ENCODE results near the gene ATXN1. TPM values are rescaled to one million over a fixed set of nuclear protein-coding genes. Genes with fewer than 3 reads are reported as not detected.

The ATXN1 gene
- total and polyA plus RNA-seq, 2 experiments from 2014 or later: 14.2 to 20.1 TPM

- 62 to 64% methylated on average over 3 of the region's 3 CpGs for WGBS, 2 experiments (ENCODE audit: low coverage in 1 of 2, low lambda C conversion rate in 2 of 2, missing lambda C conversion rate in 2 of 2)
- H3K9me3 ChIP-seq (ENCODE audit: low read depth): no peaks in the 10 kb centered on the region
- no peaks in the 10 kb centered on the region for H3K9me2 ChIP-seq (ENCODE audit: insufficient read depth)
- H3K27me3 ChIP-seq (replicated peaks; ENCODE audit: insufficient read depth): no peaks in the 10 kb centered on the region
- H3K9ac ChIP-seq: no peak overlapping the region
- no peaks in the 10 kb centered on the region for H3F3A ChIP-seq (ENCODE audit: insufficient read depth)
- H3K4me2 ChIP-seq (ENCODE audit: unreplicated experiment): no peak overlapping the region
- DNase-seq: no peak
- TF ChIP-seq EZH2phosphoT487 (IDR thresholded peaks at IDR 0.05; ENCODE audit: insufficient read depth, low read depth) (no peak), EZH2 (IDR thresholded peaks at IDR 0.05; ENCODE audit: insufficient read depth, poor library complexity, severe bottlenecking) (no peak)
- no peak overlapping the region for H2AFZ ChIP-seq
- in situ Hi-C loops (cut with MboI): no loop called here
- no peaks in the 10 kb centered on the region for H3K4me1 ChIP-seq (ENCODE audit: insufficient read depth)
- 0 out of 2 replicates have a peak, but pooled peaks cover 5% of the 10 kb centered on the region for H3K79me2 ChIP-seq (ENCODE audit: insufficient read depth)
- H3K4me3 ChIP-seq: no peak overlapping the region
- no peaks in the 10 kb centered on the region for H4K20me1 ChIP-seq (ENCODE audit: insufficient read depth)
- H3K27ac ChIP-seq: no peak overlapping the region
- no peaks in the 10 kb centered on the region for H3K36me3 ChIP-seq (ENCODE audit: low read depth)
Measured at GRCh38 chr6:16374016-16374415, 387.2 kb downstream of the ATXN1 start.

GRCh38 chr6:16372029-16372776 is 389.1 kb downstream of the ATXN1 start:
- Histone ChIP-seq H3K36me3 (ENCODE audit: low read depth) (no peaks in the 10 kb centered on the region), H3K27ac (no peak overlapping the region), H4K20me1 (ENCODE audit: insufficient read depth) (no peaks in the 10 kb centered on the region), H3K9ac (no peak overlapping the region), H3K4me1 (ENCODE audit: insufficient read depth) (no peaks in the 10 kb centered on the region), H3K9me2 (ENCODE audit: insufficient read depth) (no peaks in the 10 kb centered on the region), H3K27me3 (replicated peaks; ENCODE audit: insufficient read depth) (no peaks in the 10 kb centered on the region), H3F3A (ENCODE audit: insufficient read depth) (no peaks in the 10 kb centered on the region), H3K4me2 (ENCODE audit: unreplicated experiment) (no peak overlapping the region), H2AFZ (no peak overlapping the region), H3K4me3 (no peak overlapping the region), H3K79me2 (ENCODE audit: insufficient read depth) (no peaks in the 10 kb centered on the region), H3K9me3 (ENCODE audit: low read depth) (no peaks in the 10 kb centered on the region)
- DNase-seq: no peak
- in situ Hi-C loops (cut with MboI): no loop called here
- TF ChIP-seq EZH2phosphoT487 (IDR thresholded peaks at IDR 0.05; ENCODE audit: insufficient read depth, low read depth) (no peak), EZH2 (IDR thresholded peaks at IDR 0.05; ENCODE audit: insufficient read depth, poor library complexity, severe bottlenecking) (no peak)
- 93% methylated on average over 1 of the region's 1 CpG for WGBS, 2 experiments (ENCODE audit: low coverage in 1 of 2, low lambda C conversion rate in 2 of 2, missing lambda C conversion rate in 2 of 2)

- Histone ChIP-seq H3K79me2 (ENCODE audit: insufficient read depth) (no peaks in the 10 kb centered on the region), H3K27me3 (replicated peaks; ENCODE audit: insufficient read depth) (no peaks in the 10 kb centered on the region), H3K4me1 (ENCODE audit: insufficient read depth) (no peaks in the 10 kb centered on the region), H3K9me2 (ENCODE audit: insufficient read depth) (no peaks in the 10 kb centered on the region), H3K27ac (no peak overlapping the region), H3K4me2 (ENCODE audit: unreplicated experiment) (no peak overlapping the region), H3K9me3 (ENCODE audit: low read depth) (no peaks in the 10 kb centered on the region), H3F3A (ENCODE audit: insufficient read depth) (no peaks in the 10 kb centered on the region), H3K4me3 (no peak overlapping the region), H2AFZ (no peak overlapping the region), H3K9ac (no peak overlapping the region), H4K20me1 (ENCODE audit: insufficient read depth) (no peaks in the 10 kb centered on the region), H3K36me3 (ENCODE audit: low read depth) (no peaks in the 10 kb centered on the region)
- in situ Hi-C loops (cut with MboI): no loop called here
- 88 to 95% methylated on average over 1 of the region's 1 CpG for WGBS, 2 experiments (ENCODE audit: low coverage in 1 of 2, low lambda C conversion rate in 2 of 2, missing lambda C conversion rate in 2 of 2)
- no peak for DNase-seq
- no peak for TF ChIP-seq EZH2phosphoT487 (IDR thresholded peaks at IDR 0.05; ENCODE audit: insufficient read depth, low read depth)
- no peak for TF ChIP-seq EZH2 (IDR thresholded peaks at IDR 0.05; ENCODE audit: insufficient read depth, poor library complexity, severe bottlenecking)
Measured at GRCh38 chr6:16371401-16371800, 389.9 kb downstream of the ATXN1 start.

- H3K9me3 ChIP-seq (ENCODE audit: low read depth): no peaks in the 10 kb centered on the region
- H3K27ac ChIP-seq: no peak overlapping the region
- H2AFZ ChIP-seq: no peak overlapping the region
- H3K9ac ChIP-seq: no peak overlapping the region
- no peaks in the 10 kb centered on the region for H3K79me2 ChIP-seq (ENCODE audit: insufficient read depth)
- H3K4me2 ChIP-seq (ENCODE audit: unreplicated experiment): no peak overlapping the region
- H3K4me1 ChIP-seq (ENCODE audit: insufficient read depth): no peaks in the 10 kb centered on the region
- no peaks in the 10 kb centered on the region for H3F3A ChIP-seq (ENCODE audit: insufficient read depth)
- H3K4me3 ChIP-seq: no peak overlapping the region
- 93 to 100% methylated on average over 2 of the region's 2 CpGs for WGBS, 2 experiments (ENCODE audit: low coverage in 1 of 2, low lambda C conversion rate in 2 of 2, missing lambda C conversion rate in 2 of 2)
- in situ Hi-C loops (cut with MboI): no loop called here
- TF ChIP-seq EZH2phosphoT487 (IDR thresholded peaks at IDR 0.05; ENCODE audit: insufficient read depth, low read depth) (no peak), EZH2 (IDR thresholded peaks at IDR 0.05; ENCODE audit: insufficient read depth, poor library complexity, severe bottlenecking) (no peak)
- no peak for DNase-seq
- no peaks in the 10 kb centered on the region for H3K9me2 ChIP-seq (ENCODE audit: insufficient read depth)
- no peaks in the 10 kb centered on the region for H4K20me1 ChIP-seq (ENCODE audit: insufficient read depth)
- H3K27me3 ChIP-seq (replicated peaks; ENCODE audit: insufficient read depth): no peaks in the 10 kb centered on the region
- H3K36me3 ChIP-seq (ENCODE audit: low read depth): no peaks in the 10 kb centered on the region
Measured at GRCh38 chr6:16370943-16371342, 390.3 kb downstream of the ATXN1 start.

Measured in GM23248 (cell line).